ENCODE measurements around the gene PISD.
"Not testable (repeated sequence)": the region's sequence is repeated elsewhere in the genome, so short reads cannot be mapped to it uniquely, and the experiment has no call there.

The PISD gene

DNA sequence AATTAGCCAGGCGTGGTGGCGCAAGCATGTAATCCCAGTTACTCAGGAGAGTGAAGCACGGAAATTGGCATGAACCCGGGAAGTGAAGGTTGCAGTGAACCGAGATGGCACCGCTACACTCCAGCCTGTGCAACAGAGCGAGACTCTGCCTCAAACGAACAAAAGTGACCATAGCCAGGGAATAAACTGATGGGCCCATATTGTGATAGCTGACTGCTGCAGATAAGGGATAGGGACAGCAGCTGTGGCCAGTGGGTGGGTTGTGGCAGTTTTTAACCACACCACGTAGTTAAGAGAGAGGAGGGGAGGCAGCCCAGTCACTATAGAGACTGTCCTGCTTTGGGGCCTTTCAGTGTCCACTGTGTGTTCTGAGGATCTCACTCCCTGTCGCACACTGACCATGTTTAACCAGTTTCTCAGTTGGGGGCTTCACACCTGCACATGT is 58.9 kb downstream of the PISD start:
- Histone ChIP-seq H3K27me3 (ENCODE audit: insufficient read depth, low read length) (no peaks in the 10 kb centered on the region), H2AFZ (ENCODE audit: low read length) (no peak overlapping the region), H3K4me3 (ENCODE audit: low read depth, low read length, poor library complexity, severe bottlenecking) (no peak overlapping the region), H3K4me2 (ENCODE audit: low read length) (no peak overlapping the region), H3K4me1 (ENCODE audit: insufficient read depth, low read length, severe bottlenecking) (no peaks in the 10 kb centered on the region), H3K27ac (ENCODE audit: low read depth, low read length, poor library complexity, severe bottlenecking) (no peak overlapping the region), H3K9ac (ENCODE audit: low read length) (no peak overlapping the region), H3K9me2 (ENCODE audit: low read depth, low read length) (no peaks in the 10 kb centered on the region), H3K79me2 (ENCODE audit: insufficient read depth, low read length) (no peaks in the 10 kb centered on the region), H4K20me1 (ENCODE audit: insufficient read depth, low read length) (no peaks in the 10 kb centered on the region), H3K9me3 (ENCODE audit: low read length) (no peaks in the 10 kb centered on the region), H3K36me3 (ENCODE audit: insufficient read depth, low read length) (peaks cover 47% of the 10 kb centered on the region), H3F3A (ENCODE audit: insufficient read depth, low read length) (no peaks in the 10 kb centered on the region)
- no peak for TF ChIP-seq EZH2 (IDR thresholded peaks at IDR 0.05; ENCODE audit: borderline replicate concordance, low read length)
- TF ChIP-seq, protein P1, sequence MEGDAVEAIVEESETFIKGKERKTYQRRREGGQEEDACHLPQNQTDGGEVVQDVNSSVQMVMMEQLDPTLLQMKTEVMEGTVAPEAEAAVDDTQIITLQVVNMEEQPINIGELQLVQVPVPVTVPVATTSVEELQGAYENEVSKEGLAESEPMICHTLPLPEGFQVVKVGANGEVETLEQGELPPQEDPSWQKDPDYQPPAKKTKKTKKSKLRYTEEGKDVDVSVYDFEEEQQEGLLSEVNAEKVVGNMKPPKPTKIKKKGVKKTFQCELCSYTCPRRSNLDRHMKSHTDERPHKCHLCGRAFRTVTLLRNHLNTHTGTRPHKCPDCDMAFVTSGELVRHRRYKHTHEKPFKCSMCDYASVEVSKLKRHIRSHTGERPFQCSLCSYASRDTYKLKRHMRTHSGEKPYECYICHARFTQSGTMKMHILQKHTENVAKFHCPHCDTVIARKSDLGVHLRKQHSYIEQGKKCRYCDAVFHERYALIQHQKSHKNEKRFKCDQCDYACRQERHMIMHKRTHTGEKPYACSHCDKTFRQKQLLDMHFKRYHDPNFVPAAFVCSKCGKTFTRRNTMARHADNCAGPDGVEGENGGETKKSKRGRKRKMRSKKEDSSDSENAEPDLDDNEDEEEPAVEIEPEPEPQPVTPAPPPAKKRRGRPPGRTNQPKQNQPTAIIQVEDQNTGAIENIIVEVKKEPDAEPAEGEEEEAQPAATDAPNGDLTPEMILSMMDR (IDR thresholded peaks at IDR 0.05; ENCODE audit: low read length), result no peak

DNA sequence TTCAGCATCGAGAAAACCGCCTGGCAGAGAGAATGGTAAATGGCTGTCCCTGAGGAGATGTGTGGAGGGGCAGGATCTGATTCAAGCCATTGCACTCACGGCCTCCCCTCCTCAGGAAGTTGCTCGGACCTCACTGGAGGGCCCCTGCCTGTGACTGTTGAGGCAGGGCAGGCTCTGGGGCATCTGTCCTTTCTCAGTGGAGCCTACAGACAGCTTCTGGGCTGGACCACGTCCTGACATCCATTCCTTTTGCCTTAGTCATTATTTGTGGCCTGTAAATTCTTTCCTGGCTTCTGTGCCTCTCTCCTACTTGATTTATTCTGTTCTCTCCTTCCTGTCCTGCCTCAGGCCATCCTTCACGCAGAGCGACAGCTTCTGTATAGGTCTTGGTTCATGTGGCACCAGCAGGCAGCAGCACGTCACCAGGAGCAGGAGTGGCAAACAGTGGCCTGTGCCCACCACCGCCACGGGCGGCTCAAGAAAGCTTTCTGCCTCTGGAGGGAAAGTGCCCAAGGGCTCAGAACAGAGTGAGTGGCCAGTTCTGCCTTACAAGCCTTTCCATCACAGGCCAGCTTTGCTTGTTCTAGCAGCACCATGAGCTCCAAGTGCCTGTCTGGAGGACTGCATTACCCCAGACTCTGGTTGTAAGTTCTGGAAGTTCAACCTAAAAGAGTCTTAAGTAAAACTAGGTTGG is 59.6 kb downstream of the PISD start:
- H3K27ac ChIP-seq (ENCODE audit: low read depth, low read length, poor library complexity, severe bottlenecking), result no peak overlapping the region
- H3F3A ChIP-seq (ENCODE audit: insufficient read depth, low read length), result no peaks in the 10 kb centered on the region
- no peak overlapping the region for H2AFZ ChIP-seq (ENCODE audit: low read length)
- H3K9me3 ChIP-seq (ENCODE audit: low read length), result no peaks in the 10 kb centered on the region
- no peak for TF ChIP-seq EZH2 (IDR thresholded peaks at IDR 0.05; ENCODE audit: borderline replicate concordance, low read length)
- TF ChIP-seq, protein P1 (IDR thresholded peaks at IDR 0.05; ENCODE audit: low read length), result no peak
- H3K36me3 ChIP-seq (ENCODE audit: insufficient read depth, low read length), result peaks cover 42% of the 10 kb centered on the region
- H3K4me2 ChIP-seq (ENCODE audit: low read length), result no peak overlapping the region
- H3K9ac ChIP-seq (ENCODE audit: low read length), result no peak overlapping the region
- no peaks in the 10 kb centered on the region for H3K79me2 ChIP-seq (ENCODE audit: insufficient read depth, low read length)
- no peaks in the 10 kb centered on the region for H3K27me3 ChIP-seq (ENCODE audit: insufficient read depth, low read length)
- H3K4me3 ChIP-seq (ENCODE audit: low read depth, low read length, poor library complexity, severe bottlenecking), result no peak overlapping the region
- no peaks in the 10 kb centered on the region for H3K4me1 ChIP-seq (ENCODE audit: insufficient read depth, low read length, severe bottlenecking)
- no peaks in the 10 kb centered on the region for H3K9me2 ChIP-seq (ENCODE audit: low read depth, low read length)
- no peaks in the 10 kb centered on the region for H4K20me1 ChIP-seq (ENCODE audit: insufficient read depth, low read length)

DNA sequence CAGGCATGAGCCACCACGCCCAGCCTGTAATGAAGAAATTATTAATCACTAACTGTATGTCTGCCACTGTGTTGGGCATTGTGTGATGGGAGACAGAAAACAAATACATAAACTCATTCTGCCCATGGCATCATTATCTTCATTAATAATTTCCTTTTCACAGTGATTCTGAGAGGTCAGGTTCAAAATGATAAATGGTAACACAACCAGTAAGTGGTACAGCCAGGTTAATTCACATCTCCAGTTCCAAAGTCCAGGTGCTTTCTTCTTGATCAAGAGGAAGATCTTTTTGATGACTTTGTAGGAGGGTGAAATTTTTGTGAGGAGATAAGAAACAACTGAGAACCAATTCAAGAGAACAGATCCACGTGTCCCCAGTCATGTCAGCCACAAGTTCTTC is 66.7 kb downstream of the PISD start:
- H3F3A ChIP-seq (ENCODE audit: insufficient read depth, low read length), result no peaks in the 10 kb centered on the region
- no peak overlapping the region for H3K4me3 ChIP-seq (ENCODE audit: low read depth, low read length, poor library complexity, severe bottlenecking)
- no peaks in the 10 kb centered on the region for H4K20me1 ChIP-seq (ENCODE audit: insufficient read depth, low read length)
- H3K27ac ChIP-seq (ENCODE audit: low read depth, low read length, poor library complexity, severe bottlenecking), result no peak overlapping the region
- no peaks in the 10 kb centered on the region for H3K79me2 ChIP-seq (ENCODE audit: insufficient read depth, low read length)
- no peak for TF ChIP-seq EZH2 (IDR thresholded peaks at IDR 0.05; ENCODE audit: borderline replicate concordance, low read length)
- no peak overlapping the region for H3K4me2 ChIP-seq (ENCODE audit: low read length)
- H3K9me2 ChIP-seq (ENCODE audit: low read depth, low read length), result no peaks in the 10 kb centered on the region
- H3K36me3 ChIP-seq (ENCODE audit: insufficient read depth, low read length), result peaks cover 10% of the 10 kb centered on the region; the same call in 1 of the 2 replicates
- no peaks in the 10 kb centered on the region for H3K4me1 ChIP-seq (ENCODE audit: insufficient read depth, low read length, severe bottlenecking)
- H3K9ac ChIP-seq (ENCODE audit: low read length), result no peak overlapping the region
- no peaks in the 10 kb centered on the region for H3K9me3 ChIP-seq (ENCODE audit: low read length)
- H3K27me3 ChIP-seq (ENCODE audit: insufficient read depth, low read length), result no peaks in the 10 kb centered on the region
- H2AFZ ChIP-seq (ENCODE audit: low read length), result no peak overlapping the region

DNA sequence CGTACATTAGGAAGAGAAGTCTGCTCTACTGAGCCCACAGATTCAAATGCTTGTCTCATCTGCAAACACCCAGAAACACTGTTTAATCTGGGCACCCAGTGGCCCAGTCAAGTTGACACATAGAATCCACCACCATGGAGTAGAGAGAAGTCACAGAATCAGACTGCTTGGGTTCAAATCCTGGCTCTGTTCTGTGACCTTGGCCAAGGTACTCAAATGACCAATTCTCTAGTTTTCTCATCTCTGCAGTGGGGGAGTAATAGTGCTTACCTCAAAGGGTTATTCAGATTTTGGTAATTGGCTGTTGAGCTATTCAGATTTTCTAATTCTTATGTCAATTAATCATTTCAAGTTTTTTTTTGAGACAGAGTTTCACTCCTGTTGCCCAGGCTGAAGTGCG is 71.9 kb downstream of the PISD start:
- not testable (repeated sequence) for H3K4me2 ChIP-seq (ENCODE audit: low read length); H2AFZ ChIP-seq (ENCODE audit: low read length); H4K20me1 ChIP-seq (ENCODE audit: insufficient read depth, low read length); H3K9ac ChIP-seq (ENCODE audit: low read length); H3K4me1 ChIP-seq (ENCODE audit: insufficient read depth, low read length, severe bottlenecking); H3K9me2 ChIP-seq (ENCODE audit: low read depth, low read length); H3K27me3 ChIP-seq (ENCODE audit: insufficient read depth, low read length); H3K27ac ChIP-seq (ENCODE audit: low read depth, low read length, poor library complexity, severe bottlenecking); H3K79me2 ChIP-seq (ENCODE audit: insufficient read depth, low read length); H3K9me3 ChIP-seq (ENCODE audit: low read length); H3F3A ChIP-seq (ENCODE audit: insufficient read depth, low read length); H3K4me3 ChIP-seq (ENCODE audit: low read depth, low read length, poor library complexity, severe bottlenecking)
- peaks cover 46% of the 10 kb centered on the region for H3K36me3 ChIP-seq (ENCODE audit: insufficient read depth, low read length)
